Occipital lobe (tissue), 2 donors: Measurements from ENCODE around the gene GSE1. TPM values are rescaled to one million over a fixed set of nuclear protein-coding genes. Genes with fewer than 3 reads are reported as not detected.
A peak's percentile ranks its signal among the peaks of the same experiment; 100 is the strongest.

ENCODE experiments used
- DNase-seq: peaks from one replicate; lab custom pipeline; 2025; lab: John Stamatoyannopoulos, UW
- total RNA-seq: library from RNA; depleted of rRNA; stranded (reverse); fragments of >200 nt; gene quantifications from one replicate; pipeline ENCODE4 v1.2.3, GENCODE V29; 2014

The GSE1 gene
- total RNA-seq, result 18.4 TPM

DNA sequence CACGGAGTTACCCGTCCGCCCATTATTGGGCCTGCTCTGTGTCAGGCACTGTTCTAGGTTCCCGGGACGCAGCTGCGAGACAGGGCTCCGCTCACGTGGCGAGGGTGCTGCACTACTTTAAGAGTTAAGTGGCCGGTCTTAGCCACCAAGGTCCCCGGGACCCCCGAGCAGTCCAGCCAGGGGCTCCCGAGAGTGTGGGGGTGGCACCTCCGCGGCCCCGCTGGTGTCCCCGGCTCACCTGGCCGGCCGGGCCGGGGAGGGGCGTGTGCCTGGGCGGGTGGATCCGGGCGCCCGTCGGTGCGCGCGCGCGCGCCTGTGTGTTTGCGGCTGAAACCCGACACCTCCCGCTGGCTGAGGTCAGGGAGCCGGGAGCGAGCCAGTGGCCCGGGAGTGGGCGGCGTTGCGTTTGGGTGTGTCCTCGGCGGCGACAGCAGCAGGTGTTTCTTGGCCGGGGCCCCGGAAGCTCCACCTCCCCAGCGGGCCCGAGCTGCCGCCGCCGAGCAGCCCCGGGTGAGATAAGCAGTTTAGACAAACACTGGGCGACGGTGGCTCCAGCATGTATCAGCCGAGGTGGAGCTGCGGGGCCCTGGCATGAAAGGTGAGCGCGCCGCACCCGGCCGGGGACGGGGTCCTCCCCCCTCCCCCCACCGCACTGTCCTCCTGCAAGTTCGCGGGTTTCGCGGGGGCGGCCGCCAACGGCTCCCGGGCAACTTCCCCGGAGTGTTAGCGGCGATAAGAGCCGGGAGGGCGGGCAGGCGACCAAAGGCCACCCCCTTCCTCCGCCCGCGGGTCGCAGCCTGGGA is at the start of gene GSE1:
Gene GSE1, plus strand, starts transcription at position 522 of the 803 bp plus-strand sequence. Its CDS starts 70 bp downstream, at position 592.
- peak; percentile 39 for DNase-seq

DNA sequence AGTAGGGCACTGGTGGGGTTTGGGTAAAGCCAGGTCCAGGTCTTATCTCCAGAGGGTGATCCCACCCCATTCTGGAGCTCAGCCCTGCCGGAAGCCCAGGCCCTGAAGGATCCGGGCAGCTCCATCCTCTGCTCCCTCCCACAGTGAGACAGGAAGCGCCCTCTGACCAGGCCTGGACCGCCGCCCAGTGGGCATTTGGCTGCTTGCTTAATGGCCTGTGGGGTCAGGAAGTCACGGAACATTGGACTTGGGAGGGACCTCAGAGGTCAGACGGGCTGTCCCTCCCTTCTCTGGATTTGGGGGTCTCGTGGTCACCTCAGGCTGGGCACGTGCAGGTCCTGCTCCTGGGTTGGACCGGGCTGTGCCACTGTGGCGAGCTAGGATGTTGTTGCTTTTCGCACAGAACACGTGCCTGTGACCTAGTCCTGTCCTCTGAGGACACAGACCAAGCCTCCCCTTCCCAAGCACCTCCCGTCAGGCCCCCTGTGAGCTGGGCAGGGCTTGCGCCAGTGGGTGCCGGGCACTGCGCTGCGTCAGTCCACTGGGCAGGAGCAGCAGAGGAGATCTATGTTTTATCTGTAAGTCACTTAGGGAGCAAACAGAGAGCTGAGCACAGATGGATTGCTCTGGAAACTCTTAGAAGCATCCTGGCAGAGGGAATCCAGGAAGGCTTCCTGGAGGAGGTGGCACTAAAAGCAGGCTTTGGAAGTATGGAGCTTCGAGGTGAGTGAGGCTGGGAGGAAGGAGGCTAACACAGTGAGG is 49.4 kb upstream of the GSE1 start:
- DNase-seq, result no peak

GRCh38 chr16:85564277-85565051 is 48.7 kb upstream of the GSE1 start:
- DNase-seq, result no peak

DNA sequence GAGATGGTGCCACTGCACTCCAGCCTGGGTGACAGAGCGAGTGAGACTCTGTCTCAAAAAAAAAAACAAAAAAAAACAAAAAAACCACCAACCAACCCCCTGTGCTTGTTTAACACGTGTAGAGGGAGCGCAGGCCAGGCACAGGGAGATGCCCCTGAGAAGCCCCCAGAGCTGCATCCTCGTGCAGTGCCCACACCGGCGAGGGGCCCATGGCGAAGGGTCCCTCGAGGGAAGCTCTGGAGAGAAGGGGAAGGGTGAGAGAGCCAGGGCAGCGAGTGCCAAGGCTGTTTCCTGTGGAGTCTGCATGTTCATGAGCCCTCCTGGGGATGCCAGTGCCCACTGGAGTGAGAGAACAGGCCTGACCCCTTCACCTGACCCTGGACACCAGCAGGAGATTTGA is 47.8 kb upstream of the GSE1 start:
- DNase-seq, result no peak

GRCh38 chr16:85565801-85566526 is 47.2 kb upstream of the GSE1 start:
- DNase-seq, result no peak

DNA sequence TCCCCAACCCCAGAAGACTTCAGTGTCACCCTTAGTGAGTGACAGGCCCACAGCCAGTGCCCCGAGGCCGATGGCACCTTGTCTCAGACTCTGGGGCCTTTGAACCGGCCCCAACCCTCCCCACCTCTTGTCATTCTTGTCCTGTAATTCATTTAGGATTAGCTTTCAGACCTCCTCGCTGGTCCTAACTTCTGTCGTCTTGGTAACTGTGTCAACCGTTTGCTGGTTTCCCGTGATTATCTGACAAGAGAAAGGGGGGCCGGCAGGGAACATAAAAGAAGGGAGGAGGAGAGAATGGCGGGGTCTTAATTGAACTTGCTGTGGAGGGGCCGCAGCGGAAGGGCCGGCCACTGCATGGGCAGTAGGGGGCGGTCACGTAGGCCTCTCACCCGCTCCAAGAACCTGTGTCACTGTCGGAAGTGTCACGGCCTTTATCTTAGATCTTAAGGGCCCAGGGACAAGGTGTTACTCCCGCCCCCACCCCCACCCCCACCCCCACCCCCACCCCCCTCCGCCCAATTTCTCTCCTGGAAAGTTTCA is 46.5 kb upstream of the GSE1 start:
- no peak for DNase-seq

GRCh38 chr16:85567101-85567866 is 45.8 kb upstream of the GSE1 start:
- no peak for DNase-seq

DNA sequence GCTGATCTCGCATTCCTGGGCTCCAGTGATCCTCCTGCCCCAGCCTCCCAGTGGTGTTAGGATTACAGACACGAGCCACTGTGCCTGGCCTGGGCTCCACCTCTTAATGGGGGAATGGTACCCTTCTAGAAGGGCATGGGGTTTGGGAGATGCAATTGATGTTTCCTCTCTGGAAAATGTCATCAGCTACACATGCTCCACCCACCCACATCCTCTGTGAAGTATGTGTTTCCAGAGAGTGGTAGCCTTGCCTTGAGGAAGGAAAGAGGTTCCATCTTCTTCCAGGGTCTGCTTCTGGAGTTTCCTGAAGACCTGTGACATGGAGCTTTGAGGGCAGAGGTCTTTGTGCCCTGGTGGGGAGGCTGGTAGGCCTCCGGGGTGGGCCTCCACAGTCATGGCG is 45.2 kb upstream of the GSE1 start:
- no peak for DNase-seq

DNA sequence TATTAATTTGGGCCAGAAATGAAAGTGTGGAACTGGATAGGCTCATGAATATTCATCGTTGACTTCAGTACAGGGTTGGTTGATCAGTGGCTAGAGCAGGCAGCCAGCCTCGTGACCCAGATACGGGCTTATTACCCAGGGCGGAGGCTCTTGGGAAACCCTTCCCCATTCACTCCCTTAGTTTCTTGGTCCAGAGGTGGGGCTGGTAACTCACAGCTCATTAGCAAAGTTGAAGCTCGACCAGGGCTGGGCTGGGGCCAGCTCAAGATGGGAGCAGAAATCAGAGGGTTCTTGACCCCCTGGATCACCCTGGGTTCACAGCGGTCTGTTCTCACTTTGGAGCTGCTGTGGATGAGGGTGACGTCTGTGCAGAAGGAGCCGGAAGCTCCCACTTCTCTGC is 44.6 kb upstream of the GSE1 start:
- DNase-seq, result no peak

GRCh38 chr16:85569039-85569614 is 44.0 kb upstream of the GSE1 start:
- DNase-seq, result no peak

GRCh38 chr16:85569615-85570212 is 43.4 kb upstream of the GSE1 start:
- DNase-seq, result no peak

GRCh38 chr16:85570213-85570734 is 42.8 kb upstream of the GSE1 start:
- no peak for DNase-seq

GRCh38 chr16:85570735-85571562 is 42.2 kb upstream of the GSE1 start:
- DNase-seq, result no peak

DNA sequence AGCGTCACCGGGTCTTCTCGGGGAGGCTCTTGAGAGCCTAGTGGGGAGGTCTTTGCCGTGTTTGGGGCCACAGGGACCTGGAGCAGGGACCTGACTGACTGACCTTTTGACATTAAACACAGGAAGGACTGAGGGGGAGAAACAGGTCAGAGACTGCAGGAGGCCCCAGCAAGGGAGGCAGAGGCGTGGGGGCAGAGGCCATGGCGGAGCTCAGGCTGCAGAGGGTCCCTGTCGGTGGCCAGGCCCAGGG is 41.6 kb upstream of the GSE1 start:
- DNase-seq, result no peak

DNA sequence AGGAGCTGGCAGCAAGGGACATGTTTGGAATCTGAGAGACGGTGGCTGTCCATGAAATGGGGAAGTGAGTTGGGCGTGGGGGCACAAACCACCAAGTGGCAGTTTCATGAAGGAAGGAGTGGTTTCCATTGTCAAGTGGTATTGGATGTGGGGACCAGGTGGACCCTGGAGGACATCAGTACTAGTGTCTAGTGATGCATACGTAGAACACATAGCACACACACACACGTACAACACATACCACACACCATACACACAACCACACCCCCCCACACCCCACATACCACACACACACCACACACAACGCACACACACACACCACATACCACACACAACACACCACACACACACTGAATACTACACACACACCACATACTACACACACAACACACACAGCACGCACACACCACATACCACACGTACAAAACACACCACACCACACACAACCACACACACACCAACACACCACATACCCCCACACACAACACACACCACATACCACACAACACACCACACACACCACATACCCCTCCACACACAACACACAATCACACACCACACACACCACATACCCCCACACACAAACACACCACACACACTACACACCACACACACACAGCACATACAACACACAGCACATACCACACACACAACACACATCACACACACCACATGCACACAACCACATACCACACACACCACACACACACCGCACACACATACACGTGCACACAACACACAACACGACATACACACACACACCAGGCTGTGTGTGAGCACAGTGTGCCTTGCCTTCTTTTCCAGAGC is 41.1 kb upstream of the GSE1 start:
- no peak for DNase-seq

DNA sequence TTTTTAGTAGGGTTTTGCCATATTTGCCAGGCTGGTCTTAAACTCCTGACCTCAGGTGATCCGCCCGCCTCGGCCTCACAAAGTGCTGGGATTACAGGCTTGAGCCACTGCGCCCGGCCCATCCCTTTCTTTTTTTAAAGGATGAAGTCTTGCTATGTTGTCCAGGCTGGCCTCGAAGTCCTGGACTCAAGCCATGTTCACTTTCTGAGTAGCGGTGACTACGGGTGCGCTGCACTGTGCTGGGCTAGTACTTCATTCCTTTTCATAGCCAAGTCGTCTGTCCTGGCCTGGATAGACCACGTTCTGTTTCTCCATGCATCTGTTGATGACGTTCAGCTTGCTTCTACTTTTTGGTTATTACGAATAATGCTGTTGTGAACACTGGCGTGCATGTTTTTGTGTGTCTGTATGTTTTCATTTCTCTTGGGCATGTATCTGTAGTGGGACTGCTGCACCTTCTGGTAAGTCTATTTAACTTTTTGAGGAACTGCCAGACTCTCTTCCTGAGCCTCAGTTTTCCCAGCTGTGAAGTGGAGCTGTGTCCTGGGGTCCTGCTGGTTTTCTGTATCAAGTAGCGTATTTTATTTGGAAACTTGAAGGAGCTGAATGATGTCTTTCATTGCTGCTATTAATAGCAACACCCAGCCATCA is 40.0 kb upstream of the GSE1 start:
- DNase-seq, result no peak
